Small intestine (tissue), 7 donors: Measurements from ENCODE around the gene SEMA6D. TPM values are rescaled to one million over a fixed set of nuclear protein-coding genes. Genes with fewer than 3 reads are reported as not detected.

Source experiments
- DNase-seq, 2 donors: peaks; one replicate each; pipeline versions ENCODE4 v3.0.0 to v3.0.0-alpha.2; 2013
- FAIRE-seq: peaks from 2 replicates; lab custom pipeline; 2012; peaks lifted over from hg19 to GRCh38; lab: Jason Lieb, UNC
- H3K27ac ChIP-seq, 3 donors: one replicate each; pipeline ENCODE4 v1.5.1; 2013; ENCODE audit warnings: low read length in 2 of 3, mild to moderate bottlenecking in 2 of 3, control low read depth in 1 of 3, inconsistent platforms in 1 of 3, low read depth in 1 of 3, moderate library complexity in 1 of 3
- H3K27me3 ChIP-seq, 3 donors: one replicate each; pipeline ENCODE4 v1.6.1; 2013; ENCODE audit warnings: low read length in 3 of 3, inconsistent platforms in 1 of 3; ENCODE audit not compliant: control insufficient read depth in 3 of 3, insufficient read depth in 3 of 3
- H3K36me3 ChIP-seq, 3 donors: one replicate each; pipeline ENCODE4 v1.6.1; 2013; ENCODE audit warnings: low read length in 3 of 3, inconsistent platforms in 1 of 3, low read depth in 1 of 3, mild to moderate bottlenecking in 1 of 3, moderate library complexity in 1 of 3; ENCODE audit not compliant: control insufficient read depth in 3 of 3, insufficient read depth in 2 of 3
- H3K4me1 ChIP-seq, 3 donors: one replicate each; pipeline ENCODE4 v1.6.1; 2013; ENCODE audit warnings: low read length in 2 of 3, inconsistent platforms in 1 of 3, low read depth in 1 of 3, mild to moderate bottlenecking in 1 of 3, moderate library complexity in 1 of 3; ENCODE audit not compliant: control insufficient read depth in 3 of 3, insufficient read depth in 2 of 3
- H3K4me3 ChIP-seq, 3 donors: one replicate each; pipeline ENCODE4 v1.5.1; 2013; ENCODE audit warnings: low read length in 3 of 3, control low read depth in 1 of 3, inconsistent platforms in 1 of 3, low read depth in 1 of 3, mild to moderate bottlenecking in 1 of 3, moderate library complexity in 1 of 3
- H3K9me3 ChIP-seq, 2 donors: one replicate each; pipeline ENCODE4 v1.6.1; 2013; ENCODE audit warnings: low read depth in 1 of 2, low read length in 1 of 2; ENCODE audit not compliant: control insufficient read depth in 2 of 2, insufficient read depth in 1 of 2
- WGBS, 3 donors: extraction: QIAGEN DNeasy Blood & Tissue Kit; methylation state at CpG; one replicate each; pipeline ENCODE4 v1.1.7; 2013; 5-methylcytosine and 5-hydroxymethylcytosine counted together
- polyA plus RNA-seq, 4 donors: library from polyadenylated mRNA; stranded (reverse) in 3 of 4; unstranded in 1 of 4; fragments of 200-250 nt in 3 of 4; fragments of 120-200 nt in 1 of 4; gene quantifications; one replicate each; pipeline versions ENCODE4 v1.2.1 to v1.2.3, GENCODE V29; 2013
- donor health status: healthy with polysubstance abuse.
- donor health status: control.
- donor health status: control.
- donor health status: Bipolar disorder and iron deficiency.
- donor health status: healthy.

SEMA6D gene
- polyA plus RNA-seq, 4 donors: 14.6 to 55.6 (median 23.9) TPM

DNA sequence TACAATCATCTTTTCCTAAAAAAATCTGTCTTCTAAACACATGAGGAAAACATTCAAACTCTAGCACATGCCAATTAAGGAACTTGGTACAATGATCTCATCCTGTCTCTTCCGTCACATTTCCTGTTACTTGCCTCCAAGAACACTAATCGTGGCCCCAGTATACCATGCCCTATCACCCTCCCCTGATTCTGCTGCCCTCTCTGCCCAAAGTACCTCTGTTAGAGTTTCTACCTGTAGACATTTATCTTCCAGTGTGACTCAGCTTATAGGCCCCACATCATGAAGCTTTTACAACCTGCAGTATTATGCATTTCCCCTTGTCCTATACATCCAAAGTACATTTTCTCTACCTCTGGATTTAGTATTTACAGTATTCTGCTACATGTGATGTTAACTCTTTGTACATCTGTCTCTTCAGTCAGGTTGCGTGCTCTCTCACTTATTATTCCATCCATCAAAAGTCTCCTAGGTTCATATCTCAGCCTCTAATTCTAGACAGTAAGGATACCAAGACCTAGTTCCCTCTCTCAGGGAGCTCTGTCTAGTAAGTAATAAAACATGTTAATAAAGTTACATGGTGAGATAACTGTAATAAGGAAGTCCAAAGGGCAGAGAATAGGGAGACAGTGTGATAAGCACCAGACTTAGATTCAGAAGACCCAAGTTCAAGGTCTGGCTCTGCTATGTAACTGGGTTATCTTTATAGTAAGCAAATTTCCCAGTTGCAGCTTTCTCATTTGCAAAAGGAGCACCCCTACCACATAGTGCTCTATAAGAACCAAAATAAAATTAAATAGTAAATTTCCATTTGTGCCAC is 8.9 kb upstream of the SEMA6D start:
- DNase-seq (peak; percentile 93 to 97), FAIRE-seq (peak; percentile 75)
- WGBS, 3 donors: 9 to 47% (median 32%) methylated on average over 3 of the region's 3 CpGs
- Histone ChIP-seq H3K36me3 (no peaks in the 10 kb centered on the region), H3K4me1 (peaks cover 6 to 56% (median 7%) of the 10 kb centered on the region in 3 donors), H3K27ac (peak overlapping the region; percentile 75 to 92 (median 80)), H3K27me3 (no peaks in the 10 kb centered on the region), H3K9me3 (no peaks in the 10 kb centered on the region), H3K4me3 (no peak overlapping the region)

- Histone ChIP-seq H3K4me1 (peaks cover 5 to 45% (median 6%) of the 10 kb centered on the region in 3 donors), H3K27me3 (no peaks in the 10 kb centered on the region), H3K4me3 (no peak overlapping the region), H3K27ac (peak overlapping the region in 1 of 3 donors; percentile 3), H3K9me3 (no peaks in the 10 kb centered on the region), H3K36me3 (no peaks in the 10 kb centered on the region)
- FAIRE-seq (no peak), DNase-seq (no peak)
Measured at GRCh38 chr15:47711655-47712054, 5.7 kb upstream of the SEMA6D start.

- FAIRE-seq: no peak
Measured at GRCh38 chr15:47715402-47715801, 1.9 kb upstream of the SEMA6D start.

GRCh38 chr15:47715856-47716445 is 1.4 kb upstream of the SEMA6D start:
- H3K4me1 ChIP-seq: peaks cover 0 to 15% (median 0%) of the 10 kb centered on the region in 3 donors
- H3K27ac ChIP-seq: peak overlapping the region; percentile 8 to 79 (median 40)
- DNase-seq: no peak
- FAIRE-seq: no peak
- H3K36me3 ChIP-seq: no peaks in the 10 kb centered on the region
- no peaks in the 10 kb centered on the region for H3K9me3 ChIP-seq
- 30 to 56% (median 55%) methylated on average over 6 of the region's 6 CpGs for WGBS, 3 donors
- H3K4me3 ChIP-seq: peak overlapping the region in 1 of 3 donors; percentile 82
- H3K27me3 ChIP-seq: no peaks in the 10 kb centered on the region

More at GRCh38 chr15:47715402-47715801, 1.9 kb upstream of the SEMA6D start:
- H3K27me3 ChIP-seq: no peaks in the 10 kb centered on the region
- H3K4me3 ChIP-seq: no peak overlapping the region
- no peaks in the 10 kb centered on the region for H3K9me3 ChIP-seq
- peaks cover 0 to 20% (median 0%) of the 10 kb centered on the region in 3 donors for H3K4me1 ChIP-seq
- H3K36me3 ChIP-seq: no peaks in the 10 kb centered on the region
- 83 to 89% (median 87%) methylated on average over 7 of the region's 7 CpGs for WGBS, 3 donors
- H3K27ac ChIP-seq: peak overlapping the region in 1 of 3 donors; percentile 40
- DNase-seq: no peak

DNA sequence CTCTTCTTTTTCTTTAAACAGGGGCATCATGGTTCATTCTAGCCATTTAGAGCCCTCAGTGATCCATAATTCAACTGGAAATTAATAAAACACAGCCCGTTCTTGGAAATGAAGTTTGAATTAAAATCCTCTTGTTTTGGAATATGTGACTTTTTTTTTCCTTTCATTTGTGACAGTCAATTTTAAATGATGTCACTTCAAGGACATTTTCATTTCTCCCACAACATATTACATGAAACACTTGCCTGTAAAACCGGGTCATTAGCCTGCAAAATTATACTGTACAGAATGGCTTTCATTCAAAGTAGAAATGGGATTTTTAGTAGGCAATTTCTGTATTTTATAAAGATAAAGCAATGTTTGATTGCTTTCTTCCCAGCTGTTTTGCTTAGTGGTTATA is 789 bp upstream of the SEMA6D start:
- 25 to 28% (median 25%) methylated on average over 2 of the region's 2 CpGs for WGBS, 3 donors
- no peak for DNase-seq
- H3K4me3 ChIP-seq: peak overlapping the region in 2 of 3 donors; percentile 82 to 96
- no peaks in the 10 kb centered on the region for H3K36me3 ChIP-seq
- H3K9me3 ChIP-seq: no peaks in the 10 kb centered on the region
- peak overlapping the region in 2 of 3 donors; percentile 79 to 90 for H3K27ac ChIP-seq
- no peak for FAIRE-seq
- H3K4me1 ChIP-seq: peaks cover 0 to 13% (median 0%) of the 10 kb centered on the region in 3 donors
- H3K27me3 ChIP-seq: no peaks in the 10 kb centered on the region

DNA sequence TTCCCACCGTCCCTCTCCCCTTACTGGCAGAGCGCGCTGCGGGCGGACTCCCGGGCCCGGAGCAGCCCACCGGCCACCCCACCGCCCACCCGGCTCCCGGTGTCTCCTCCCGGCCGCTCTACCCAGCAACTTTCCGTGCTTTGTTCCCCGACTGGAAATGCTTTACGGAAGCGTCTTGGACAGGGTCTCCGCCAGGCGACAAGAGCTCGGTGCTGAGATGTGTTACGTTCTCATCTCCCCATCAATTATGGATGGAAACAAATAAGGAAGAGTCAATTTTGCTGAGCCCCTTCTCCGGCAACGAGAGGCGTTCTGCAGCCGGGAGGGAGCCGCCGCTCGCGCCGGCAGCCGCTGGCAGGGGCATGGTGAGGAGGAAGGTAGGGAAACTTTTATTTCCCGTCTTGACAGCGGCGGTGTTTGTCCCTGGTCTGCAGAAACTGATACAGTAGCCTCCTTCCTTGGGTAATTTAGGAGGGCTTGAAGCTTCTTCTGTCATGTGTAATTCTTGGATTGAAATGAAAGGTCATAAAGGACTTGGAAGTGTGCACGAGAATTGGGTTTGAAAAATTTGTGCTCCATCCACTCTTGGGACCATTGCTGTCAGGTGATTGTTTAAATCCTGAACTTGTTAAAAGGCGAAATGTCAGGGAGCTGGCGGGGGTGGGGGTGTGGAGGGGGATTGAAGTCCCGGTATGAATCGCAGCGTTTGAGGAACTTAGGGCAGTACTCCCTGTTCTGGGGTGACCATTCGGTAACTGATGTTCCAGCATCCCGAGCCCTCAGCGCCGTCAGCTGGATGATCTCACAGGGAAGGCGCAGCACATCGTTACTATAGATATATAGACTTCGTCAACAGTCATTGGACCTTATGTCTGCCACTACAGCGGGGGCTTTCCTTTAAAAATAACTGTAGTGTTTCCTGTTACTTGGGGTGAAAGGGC is 1.5 kb downstream of the SEMA6D start:
- WGBS, 3 donors: 1 to 3% (median 3%) methylated on average over 48 of the region's 48 CpGs
- no peaks in the 10 kb centered on the region for H3K9me3 ChIP-seq
- H3K4me1 ChIP-seq: peaks cover 0 to 8% (median 2%) of the 10 kb centered on the region in 3 donors
- FAIRE-seq (no peak), DNase-seq (peak; percentile 55 to 61)
- peak overlapping the region; percentile 79 to 90 (median 86) for H3K27ac ChIP-seq
- no peaks in the 10 kb centered on the region for H3K27me3 ChIP-seq
- H3K36me3 ChIP-seq: peaks cover 0 to 3% (median 0%) of the 10 kb centered on the region in 3 donors
- peak overlapping the region; percentile 69 to 96 (median 82) for H3K4me3 ChIP-seq

DNA sequence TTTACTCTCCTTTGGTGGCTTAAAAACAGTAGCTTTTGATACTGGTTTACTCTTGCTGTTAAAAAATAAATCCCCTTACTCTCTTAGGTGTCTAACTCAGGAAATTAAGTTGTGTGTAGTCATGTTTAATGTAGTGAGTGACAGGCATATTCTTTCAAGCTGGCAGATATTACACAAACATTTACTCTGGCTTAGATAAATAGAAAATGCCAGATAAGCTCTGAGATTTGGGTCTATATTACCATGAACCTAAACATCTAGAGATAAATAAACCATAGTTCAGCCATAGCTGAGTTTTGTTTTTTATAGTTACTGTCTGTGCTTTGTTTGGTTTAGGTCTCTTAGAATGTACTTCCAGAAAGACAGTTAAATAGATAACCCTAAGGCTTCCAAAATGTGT is 2.4 kb downstream of the SEMA6D start:
- FAIRE-seq: no peak

GRCh38 chr15:47720555-47720954 is 3.2 kb downstream of the SEMA6D start:
- FAIRE-seq: no peak
- H3K9me3 ChIP-seq: no peaks in the 10 kb centered on the region
- WGBS, 3 donors: 38 to 54% (median 53%) methylated on average over 4 of the region's 4 CpGs
- H3K27me3 ChIP-seq: no peaks in the 10 kb centered on the region
- peaks cover 9 to 13% (median 13%) of the 10 kb centered on the region in 3 donors for H3K4me1 ChIP-seq
- peak overlapping the region in 2 of 3 donors; percentile 1 to 96 for H3K4me3 ChIP-seq
- H3K27ac ChIP-seq: peak overlapping the region in 1 of 3 donors; percentile 37
- peaks cover 0 to 7% (median 0%) of the 10 kb centered on the region in 3 donors for H3K36me3 ChIP-seq
- DNase-seq: no peak

More for the DNA sequence above, 2.4 kb downstream of the SEMA6D start:
- H3K36me3 ChIP-seq: peaks cover 0 to 7% (median 0%) of the 10 kb centered on the region in 3 donors
- H3K9me3 ChIP-seq: no peaks in the 10 kb centered on the region
- H3K4me3 ChIP-seq: peak overlapping the region in 2 of 3 donors; percentile 82 to 96
- peaks cover 8 to 9% (median 9%) of the 10 kb centered on the region in 3 donors for H3K4me1 ChIP-seq
- peak overlapping the region in 1 of 3 donors; percentile 79 for H3K27ac ChIP-seq
- no peaks in the 10 kb centered on the region for H3K27me3 ChIP-seq
- DNase-seq: no peak
